Gastrocnemius medialis (tissue), 4 donors: ENCODE results near the gene SPIN2A.
"Not testable (repeated sequence)": the region's sequence is repeated elsewhere in the genome, so short reads cannot be mapped to it uniquely, and the experiment has no call there.

ENCODE experiments used
- CTCF ChIP-seq, 5 experiments: fragments of 450-650 bp in 3 of 5; fragments of 200-600 bp in 2 of 5; sonication (generic) in 2 of 5; IDR thresholded peaks in 4 of 5; conservative IDR thresholded peaks in 1 of 5; 1 replicate in 4 of 5; 2 replicates in 1 of 5; pipeline ENCODE4 v1.5.1; 2016 to 2019; ENCODE audit warnings: antibody characterized with exemption in 5 of 5, mild to moderate bottlenecking in 3 of 5, moderate library complexity in 3 of 5
- POLR2A ChIP-seq, 2 donors: fragments of 450-650 bp; IDR thresholded peaks; one replicate each; pipeline ENCODE4 v1.6.1; 2017; ENCODE audit warnings: antibody characterized with exemption in 2 of 2, mild to moderate bottlenecking in 2 of 2, moderate library complexity in 2 of 2

- not testable (repeated sequence) for TF ChIP-seq CTCF (IDR thresholded peaks at IDR 0.05 in 4 of 5, conservative IDR thresholded peaks at IDR 0.05 in 1 of 5); POLR2A (IDR thresholded peaks at IDR 0.05)
These were observed 34.3 kb downstream of the SPIN2A start for GRCh38 chrX:57102918-57103317.
